ENCODE data around the gene TNNI2.

The TNNI2 gene

GRCh38 chr11:1822648-1823375, 16.0 kb upstream of the TNNI2 start:
- Histone ChIP-seq H3K27me3 (replicated peaks; ENCODE audit: control insufficient read depth, insufficient read depth, low read length) (no peaks in the 10 kb centered on the region; the same call in 1 of the 2 replicates), H3K4me3 (replicated peaks; ENCODE audit: low read depth, low read length) (no peak overlapping the region), H3K36me3 (ENCODE audit: control insufficient read depth, insufficient read depth, low read length) (no peaks in the 10 kb centered on the region)
- TF ChIP-seq, protein P1, sequence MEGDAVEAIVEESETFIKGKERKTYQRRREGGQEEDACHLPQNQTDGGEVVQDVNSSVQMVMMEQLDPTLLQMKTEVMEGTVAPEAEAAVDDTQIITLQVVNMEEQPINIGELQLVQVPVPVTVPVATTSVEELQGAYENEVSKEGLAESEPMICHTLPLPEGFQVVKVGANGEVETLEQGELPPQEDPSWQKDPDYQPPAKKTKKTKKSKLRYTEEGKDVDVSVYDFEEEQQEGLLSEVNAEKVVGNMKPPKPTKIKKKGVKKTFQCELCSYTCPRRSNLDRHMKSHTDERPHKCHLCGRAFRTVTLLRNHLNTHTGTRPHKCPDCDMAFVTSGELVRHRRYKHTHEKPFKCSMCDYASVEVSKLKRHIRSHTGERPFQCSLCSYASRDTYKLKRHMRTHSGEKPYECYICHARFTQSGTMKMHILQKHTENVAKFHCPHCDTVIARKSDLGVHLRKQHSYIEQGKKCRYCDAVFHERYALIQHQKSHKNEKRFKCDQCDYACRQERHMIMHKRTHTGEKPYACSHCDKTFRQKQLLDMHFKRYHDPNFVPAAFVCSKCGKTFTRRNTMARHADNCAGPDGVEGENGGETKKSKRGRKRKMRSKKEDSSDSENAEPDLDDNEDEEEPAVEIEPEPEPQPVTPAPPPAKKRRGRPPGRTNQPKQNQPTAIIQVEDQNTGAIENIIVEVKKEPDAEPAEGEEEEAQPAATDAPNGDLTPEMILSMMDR (IDR thresholded peaks at IDR 0.05; ENCODE audit: insufficient read depth, low read length, poor library complexity, severe bottlenecking) = no peak
- DNase-seq (ENCODE audit: extremely low read depth, insufficient read length) = no peak

DNA sequence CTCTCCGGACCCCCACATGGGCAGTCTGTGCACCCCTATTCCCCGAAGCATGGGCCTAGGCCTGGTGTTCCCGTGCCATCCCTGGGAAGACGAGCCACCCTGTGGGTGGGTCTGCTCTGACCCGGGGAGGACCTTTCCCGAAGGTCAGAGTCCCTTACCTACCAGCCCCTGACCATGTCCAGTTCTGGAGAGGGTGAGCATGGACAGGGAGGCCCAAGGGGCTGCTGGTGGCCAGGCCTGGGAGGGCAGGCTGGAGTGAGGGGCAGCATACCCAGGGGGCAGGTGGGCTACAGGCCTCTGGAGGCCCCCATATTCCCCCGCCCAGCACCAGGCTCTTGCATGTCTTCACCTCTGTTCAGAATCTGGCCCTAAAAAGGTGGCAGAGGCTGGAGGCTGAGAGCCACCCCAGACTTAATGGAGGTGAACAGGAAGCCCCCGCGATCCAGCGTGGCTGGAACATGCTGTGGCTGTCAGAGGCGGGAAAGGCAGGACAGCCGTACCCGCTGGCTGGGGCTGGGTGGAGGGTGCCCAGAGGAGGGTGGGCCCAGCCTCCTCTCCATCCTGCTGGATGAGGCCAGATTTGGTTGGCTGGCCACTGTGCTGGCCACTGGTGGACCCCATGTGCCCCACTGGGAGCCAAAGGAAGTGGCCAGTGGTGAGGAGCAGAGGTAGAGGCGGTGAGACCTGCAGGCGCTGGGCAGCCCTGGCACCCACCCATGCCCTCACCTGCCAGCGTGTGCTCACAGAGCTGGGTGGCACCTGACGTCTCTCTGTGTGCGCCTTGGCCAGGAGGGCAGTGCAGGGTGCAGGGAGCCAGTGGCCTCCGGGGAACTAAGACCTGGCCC, 15.2 kb upstream of the TNNI2 start:
- no peaks in the 10 kb centered on the region; the same call in 1 of the 2 replicates for H3K27me3 ChIP-seq (replicated peaks; ENCODE audit: control insufficient read depth, insufficient read depth, low read length)
- TF ChIP-seq, protein P1 (IDR thresholded peaks at IDR 0.05; ENCODE audit: insufficient read depth, low read length, poor library complexity, severe bottlenecking) = no peak
- H3K36me3 ChIP-seq (ENCODE audit: control insufficient read depth, insufficient read depth, low read length) = no peaks in the 10 kb centered on the region
- DNase-seq (ENCODE audit: extremely low read depth, insufficient read length) = no peak
- H3K4me3 ChIP-seq (replicated peaks; ENCODE audit: low read depth, low read length) = no peak overlapping the region

- no peak for DNase-seq (ENCODE audit: extremely low read depth, insufficient read length)
- TF ChIP-seq, protein P1 (IDR thresholded peaks at IDR 0.05; ENCODE audit: insufficient read depth, low read length, poor library complexity, severe bottlenecking) = no peak
- Histone ChIP-seq H3K36me3 (ENCODE audit: control insufficient read depth, insufficient read depth, low read length) (no peaks in the 10 kb centered on the region), H3K4me3 (replicated peaks; ENCODE audit: low read depth, low read length) (no peak overlapping the region), H3K27me3 (replicated peaks; ENCODE audit: control insufficient read depth, insufficient read depth, low read length) (no peaks in the 10 kb centered on the region; the same call in 1 of the 2 replicates)
Observed at GRCh38 chr11:1824221-1825038, 14.4 kb upstream of the TNNI2 start.

DNA sequence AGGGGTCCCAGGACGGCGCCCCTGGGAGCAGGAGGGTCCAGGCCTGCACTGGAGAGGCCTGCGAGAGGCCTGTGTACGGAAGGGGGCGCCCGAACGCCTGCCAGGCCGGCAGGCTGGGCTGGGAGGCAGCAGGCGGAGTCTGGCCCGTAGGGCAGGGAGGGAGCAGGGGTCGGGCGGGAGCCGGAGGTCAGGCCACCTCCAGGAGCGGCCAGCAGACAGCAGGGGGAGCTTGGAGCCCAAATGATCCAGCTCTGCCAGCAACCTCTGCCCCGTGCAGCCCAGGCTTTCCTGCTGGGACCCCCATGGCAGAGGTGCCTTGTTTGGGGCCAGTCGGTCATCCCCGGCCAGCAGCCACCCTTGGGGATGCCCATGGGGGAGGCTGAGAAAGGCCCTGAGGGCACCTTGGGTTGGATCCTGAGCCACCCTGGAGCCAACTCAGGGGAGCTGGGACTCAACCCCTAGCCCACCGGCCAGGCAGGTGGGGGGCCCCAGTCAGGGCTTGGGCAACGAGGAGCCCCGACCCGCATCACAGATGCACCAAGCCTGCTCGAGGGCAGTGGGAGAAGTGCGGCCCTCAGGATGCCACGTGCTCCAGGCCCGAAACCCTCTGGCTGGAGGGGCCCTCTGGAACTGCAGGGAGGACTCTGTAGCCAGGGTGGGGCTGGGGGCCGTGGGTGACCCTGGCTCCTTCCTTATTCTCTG, 13.6 kb upstream of the TNNI2 start:
- H3K36me3 ChIP-seq (ENCODE audit: control insufficient read depth, insufficient read depth, low read length) = no peaks in the 10 kb centered on the region
- no peak for DNase-seq (ENCODE audit: extremely low read depth, insufficient read length)
- no peak overlapping the region for H3K4me3 ChIP-seq (replicated peaks; ENCODE audit: low read depth, low read length)
- TF ChIP-seq, protein P1 (IDR thresholded peaks at IDR 0.05; ENCODE audit: insufficient read depth, low read length, poor library complexity, severe bottlenecking) = peak; percentile 66
- H3K27me3 ChIP-seq (replicated peaks; ENCODE audit: control insufficient read depth, insufficient read depth, low read length) = no peaks in the 10 kb centered on the region; the same call in 1 of the 2 replicates

- DNase-seq (ENCODE audit: extremely low read depth, insufficient read length) = no peak
- TF ChIP-seq, protein P1 (IDR thresholded peaks at IDR 0.05; ENCODE audit: insufficient read depth, low read length, poor library complexity, severe bottlenecking) = no peak
- H3K36me3 ChIP-seq (ENCODE audit: control insufficient read depth, insufficient read depth, low read length) = no peaks in the 10 kb centered on the region
- H3K4me3 ChIP-seq (replicated peaks; ENCODE audit: low read depth, low read length) = no peak overlapping the region
- no peaks in the 10 kb centered on the region; the same call in 1 of the 2 replicates for H3K27me3 ChIP-seq (replicated peaks; ENCODE audit: control insufficient read depth, insufficient read depth, low read length)
Observed at GRCh38 chr11:1825785-1826451, 12.9 kb upstream of the TNNI2 start.

Data from GM06990 (cell line).